SU-DHL-6 (cell line): ENCODE results near the gene NRXN2.

ENCODE experiments used
- EZH2phosphoT487 ChIP-seq: fragments of 200-600 bp; sonication (generic), shearing (Covaris generic); conservative IDR thresholded peaks from 2 replicates; pipeline ENCODE4 v1.6.1; 2018; ENCODE audit warnings: mild to moderate bottlenecking, antibody characterized with exemption, low read length, moderate library complexity, mixed read lengths
- TF ChIP-seq, protein P1 (sequence below): fragments of 200-600 bp; sonication (generic); IDR thresholded peaks from one replicate; pipeline ENCODE4 v1.5.1; 2017; ENCODE audit warnings: antibody characterized with exemption, mild to moderate bottlenecking, low read length, moderate library complexity; ENCODE audit not compliant: insufficient read depth, poor library complexity, severe bottlenecking

DNA sequence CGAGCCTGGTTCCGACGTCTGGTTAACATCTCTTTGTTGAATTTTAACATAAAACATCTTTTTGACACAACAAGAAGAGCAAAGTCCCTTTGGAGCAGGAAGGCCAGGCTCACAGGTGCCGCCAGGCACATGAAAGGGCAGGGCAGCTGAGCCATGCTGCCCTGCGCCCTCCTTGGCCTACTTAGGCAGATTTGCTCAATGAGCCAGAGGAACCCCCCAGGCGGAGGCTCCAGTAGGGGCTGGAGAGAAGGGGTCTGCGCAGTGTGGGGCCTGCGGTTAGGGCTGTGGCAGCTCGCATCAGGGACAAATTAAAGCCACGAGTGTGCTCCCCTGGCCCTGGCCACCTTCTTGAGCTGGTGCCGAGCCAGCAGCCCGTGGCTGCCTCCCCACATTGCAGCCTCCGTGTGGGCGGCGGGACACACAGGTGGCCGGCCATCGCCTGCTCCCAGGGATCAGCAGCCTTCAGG is 141.9 kb downstream of the NRXN2 start:
- TF ChIP-seq, protein P1, sequence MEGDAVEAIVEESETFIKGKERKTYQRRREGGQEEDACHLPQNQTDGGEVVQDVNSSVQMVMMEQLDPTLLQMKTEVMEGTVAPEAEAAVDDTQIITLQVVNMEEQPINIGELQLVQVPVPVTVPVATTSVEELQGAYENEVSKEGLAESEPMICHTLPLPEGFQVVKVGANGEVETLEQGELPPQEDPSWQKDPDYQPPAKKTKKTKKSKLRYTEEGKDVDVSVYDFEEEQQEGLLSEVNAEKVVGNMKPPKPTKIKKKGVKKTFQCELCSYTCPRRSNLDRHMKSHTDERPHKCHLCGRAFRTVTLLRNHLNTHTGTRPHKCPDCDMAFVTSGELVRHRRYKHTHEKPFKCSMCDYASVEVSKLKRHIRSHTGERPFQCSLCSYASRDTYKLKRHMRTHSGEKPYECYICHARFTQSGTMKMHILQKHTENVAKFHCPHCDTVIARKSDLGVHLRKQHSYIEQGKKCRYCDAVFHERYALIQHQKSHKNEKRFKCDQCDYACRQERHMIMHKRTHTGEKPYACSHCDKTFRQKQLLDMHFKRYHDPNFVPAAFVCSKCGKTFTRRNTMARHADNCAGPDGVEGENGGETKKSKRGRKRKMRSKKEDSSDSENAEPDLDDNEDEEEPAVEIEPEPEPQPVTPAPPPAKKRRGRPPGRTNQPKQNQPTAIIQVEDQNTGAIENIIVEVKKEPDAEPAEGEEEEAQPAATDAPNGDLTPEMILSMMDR: no peak
- TF ChIP-seq EZH2phosphoT487: no peak
